Measurements from ENCODE around the gene TLE6.
A peak's percentile ranks its signal among the peaks of the same experiment; 100 is the strongest.

- peak; percentile 46 for TF ChIP-seq CTCF (IDR thresholded peaks at IDR 0.05; ENCODE audit: poor library complexity, severe bottlenecking)
- no peak for TF ChIP-seq EZH2 (IDR thresholded peaks at IDR 0.05; ENCODE audit: borderline replicate concordance, insufficient read depth, low read length, poor library complexity, severe bottlenecking)
- peak; percentile 57 for TF ChIP-seq TAF1 (IDR thresholded peaks at IDR 0.05; ENCODE audit: low read depth)
- TF ChIP-seq REST (IDR thresholded peaks at IDR 0.05; ENCODE audit: borderline replicate concordance): peak; percentile 8
- peak; percentile 74 for TF ChIP-seq EP300 (conservative IDR thresholded peaks at IDR 0.05; ENCODE audit: poor library complexity, severe bottlenecking)
- peak; percentile 35 for TF ChIP-seq RAD21 (conservative IDR thresholded peaks at IDR 0.05)
- peak; percentile 44 for TF ChIP-seq POLR2AphosphoS5 (IDR thresholded peaks at IDR 0.05)
- TF ChIP-seq MXI1 (conservative IDR thresholded peaks at IDR 0.05; ENCODE audit: poor library complexity, severe bottlenecking): peak; percentile 82
- no peak for TF ChIP-seq SMC3 (conservative IDR thresholded peaks at IDR 0.05; ENCODE audit: poor library complexity)
These were observed 32.4 kb upstream of the TLE6 start, which contains the start of gene ZNF77 for GRCh38 chr19:2944775-2945574.
